ENCODE data around the gene RGS9BP.
"Not testable (repeated sequence)": the region's sequence is repeated elsewhere in the genome, so short reads cannot be mapped to it uniquely, and the experiment has no call there.

The RGS9BP gene

DNA sequence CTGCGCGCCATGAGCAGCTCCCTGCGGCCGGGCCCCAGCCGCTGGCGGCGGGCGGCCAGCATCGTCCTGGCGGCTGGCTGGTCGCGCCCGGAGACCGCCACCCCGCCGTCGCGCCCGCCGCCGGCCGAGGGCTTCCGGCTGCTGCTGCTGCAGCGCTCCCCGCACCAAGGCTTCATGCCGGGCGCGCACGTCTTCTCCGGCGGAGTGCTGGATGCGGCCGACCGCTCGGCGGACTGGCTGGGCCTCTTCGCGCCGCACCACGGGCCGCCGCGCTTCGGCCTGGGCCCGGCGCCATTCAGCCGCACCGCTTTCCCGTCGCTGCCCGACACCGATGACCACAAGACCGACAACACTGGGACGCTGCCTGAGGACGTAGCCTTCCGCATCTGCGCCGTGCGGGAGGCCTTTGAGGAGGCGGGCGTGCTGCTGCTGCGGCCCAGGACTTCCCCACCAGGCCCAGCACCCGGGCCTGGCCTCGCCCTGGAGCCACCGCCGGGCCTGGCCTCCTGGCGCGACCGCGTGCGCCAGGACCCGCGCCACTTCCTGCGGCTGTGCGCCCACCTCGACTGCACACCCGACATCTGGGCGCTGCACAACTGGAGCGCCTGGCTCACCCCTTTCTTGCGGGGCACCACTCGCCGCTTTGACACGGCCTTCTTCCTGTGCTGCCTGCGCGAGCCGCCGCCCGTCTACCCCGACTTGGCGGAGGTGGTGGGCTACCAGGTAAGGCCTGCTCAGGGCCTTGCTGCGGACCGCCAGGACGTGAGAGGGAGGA is 16.5 kb downstream of the RGS9BP start:
- Mint-ChIP-seq H3K4me3 (peak overlapping the region; percentile 93), H3K27ac (ENCODE audit: low read depth) (peak overlapping the region; percentile 95), H3K9me3 (no peaks in the 10 kb centered on the region), H3K36me3 (ENCODE audit: insufficient read depth) (peaks cover 20% of the 10 kb centered on the region), H3K4me1 (peaks cover 55% of the 10 kb centered on the region), H3K27me3 (no peaks in the 10 kb centered on the region)
- ATAC-seq (replicated peaks; ENCODE audit: extremely low read depth, poor library complexity, severe bottlenecking) (peak; percentile 66), DNase-seq (ENCODE audit: low spot score in 2 of 2) (peak; percentile 31 to 40)

DNA sequence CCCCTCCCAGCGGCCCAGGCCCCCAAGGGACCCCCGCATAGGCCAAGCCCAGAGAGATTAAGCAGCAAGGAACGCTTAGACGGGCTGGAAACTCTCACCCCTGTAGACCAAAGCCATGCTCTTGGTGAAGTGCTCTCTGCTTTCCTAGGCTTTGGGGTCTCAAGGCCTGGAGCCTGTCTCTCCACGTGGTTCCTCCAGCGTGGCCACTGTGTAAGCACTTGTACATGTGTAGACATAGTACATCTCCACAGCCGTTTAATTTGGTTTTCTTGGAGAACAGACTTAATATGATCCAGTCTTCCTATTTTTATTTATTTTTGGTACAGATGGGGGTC is 17.0 kb downstream of the RGS9BP start:
- DNase-seq (ENCODE audit: low spot score in 2 of 2) (no peak), ATAC-seq (replicated peaks; ENCODE audit: extremely low read depth, poor library complexity, severe bottlenecking) (peak; percentile 4)
- Mint-ChIP-seq H3K4me3 (peak overlapping the region; percentile 93), H3K27ac (ENCODE audit: low read depth) (peak overlapping the region; percentile 95), H3K4me1 (peaks cover 61% of the 10 kb centered on the region), H3K9me3 (no peaks in the 10 kb centered on the region), H3K36me3 (ENCODE audit: insufficient read depth) (peaks cover 23% of the 10 kb centered on the region), H3K27me3 (no peaks in the 10 kb centered on the region)

DNA sequence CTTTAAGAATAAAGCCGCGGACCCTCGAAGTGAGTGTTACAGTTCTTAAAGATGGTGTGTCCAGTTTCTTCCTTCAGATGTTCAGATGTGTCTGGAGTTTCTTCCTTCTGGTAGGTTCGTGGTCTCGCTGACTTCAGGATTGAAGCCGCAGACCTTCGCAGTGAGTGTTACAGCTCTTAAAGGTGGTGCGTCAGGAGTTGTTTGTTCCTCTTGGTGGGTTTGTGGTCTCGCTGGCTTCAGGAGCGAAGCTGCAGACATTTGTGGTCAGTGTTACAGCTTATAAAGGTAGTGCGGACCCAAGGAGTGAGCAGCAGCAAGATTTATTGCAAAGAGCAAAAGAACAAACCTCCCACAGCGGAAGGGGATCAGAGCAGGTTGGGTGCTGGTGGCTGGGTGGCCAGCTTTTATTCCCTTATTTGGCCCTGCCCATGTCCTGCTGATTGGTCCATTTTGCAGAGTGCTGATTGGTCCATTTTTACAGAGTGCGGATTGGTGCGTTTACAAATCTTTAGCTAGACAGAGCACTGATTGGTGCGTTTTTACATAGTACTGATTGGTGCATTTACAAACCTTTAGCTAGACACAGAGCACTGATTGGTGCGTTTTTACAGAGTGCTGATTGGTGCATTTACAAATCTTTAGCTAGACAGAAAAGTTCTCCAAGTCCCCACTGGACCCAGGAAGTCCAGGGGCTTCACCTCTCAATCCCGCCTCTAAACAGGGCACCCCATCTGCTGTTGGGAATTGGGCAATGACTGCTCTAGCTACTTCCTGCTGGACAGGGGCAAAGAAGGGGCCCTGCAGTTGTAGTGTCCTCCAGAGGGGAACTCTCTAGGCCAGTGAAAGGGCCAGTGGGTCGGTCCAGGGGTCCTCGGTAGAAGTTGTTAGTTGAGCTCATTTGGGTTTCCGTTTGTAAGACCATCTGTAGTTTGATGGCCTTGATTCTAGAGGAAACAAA is 17.8 kb downstream of the RGS9BP start:
- Mint-ChIP-seq H3K4me3 (peak overlapping the region; percentile 93), H3K27ac (ENCODE audit: low read depth) (peak overlapping the region; percentile 95), H3K36me3 (ENCODE audit: insufficient read depth) (peaks cover 26% of the 10 kb centered on the region), H3K4me1 (peaks cover 68% of the 10 kb centered on the region)
- ATAC-seq (replicated peaks; ENCODE audit: extremely low read depth, poor library complexity, severe bottlenecking) = peak; percentile 6
- peak in 1 of 2 donors; percentile 32 for DNase-seq (ENCODE audit: low spot score in 2 of 2)
- H3K27me3 Mint-ChIP-seq, H3K9me3 Mint-ChIP-seq: not testable (repeated sequence)

DNA sequence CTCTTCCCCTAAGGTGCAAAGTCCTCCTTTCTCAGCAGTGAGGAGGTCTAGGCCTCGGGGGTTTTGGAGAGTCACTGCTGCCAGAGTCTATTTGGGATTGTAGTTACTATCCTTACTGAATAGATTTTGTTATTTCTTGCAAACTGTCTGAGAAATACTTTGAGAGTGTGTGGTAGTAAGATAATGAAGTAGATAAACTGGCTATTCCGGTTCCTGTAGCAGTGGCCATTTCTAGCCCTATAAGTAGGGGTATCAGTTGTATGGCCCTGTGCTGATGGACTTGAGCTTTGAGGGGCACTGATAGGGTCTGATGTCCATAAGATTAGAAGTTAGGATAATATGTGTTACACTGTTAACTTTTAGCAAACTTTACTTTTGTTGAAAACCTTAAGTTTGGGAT is 18.7 kb downstream of the RGS9BP start:
- peak overlapping the region; percentile 93 for H3K4me3 Mint-ChIP-seq
- peaks cover 29% of the 10 kb centered on the region for H3K36me3 Mint-ChIP-seq (ENCODE audit: insufficient read depth)
- peak overlapping the region; percentile 95 for H3K27ac Mint-ChIP-seq (ENCODE audit: low read depth)

DNA sequence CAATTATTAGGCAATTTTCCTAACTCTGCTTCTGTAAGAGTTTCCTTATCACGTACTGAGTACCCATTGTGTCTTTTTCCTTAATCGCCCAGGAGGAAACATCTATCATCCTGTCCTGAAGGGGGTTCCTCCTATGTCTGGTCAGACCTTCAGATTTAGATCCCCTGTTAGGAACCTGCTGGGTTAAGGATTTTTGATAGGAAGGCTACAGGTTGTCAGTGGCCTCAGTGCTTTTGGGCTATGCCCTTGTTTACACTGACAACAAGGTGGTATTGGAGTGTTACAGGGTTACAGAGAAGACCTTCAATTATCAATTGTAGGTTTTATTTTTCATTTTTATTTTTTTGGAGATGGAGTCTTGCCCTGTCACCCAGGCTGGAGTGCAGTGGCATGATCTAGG is 19.2 kb downstream of the RGS9BP start:
- ATAC-seq (replicated peaks; ENCODE audit: extremely low read depth, poor library complexity, severe bottlenecking); DNase-seq (ENCODE audit: low spot score in 2 of 2); H3K9me3 Mint-ChIP-seq; H3K27me3 Mint-ChIP-seq; H3K27ac Mint-ChIP-seq (ENCODE audit: low read depth): not testable (repeated sequence)
- Mint-ChIP-seq H3K36me3 (ENCODE audit: insufficient read depth) (peaks cover 29% of the 10 kb centered on the region), H3K4me1 (peaks cover 78% of the 10 kb centered on the region), H3K4me3 (peak overlapping the region; percentile 93)

More for the DNA sequence above, 18.7 kb downstream of the RGS9BP start:
- not testable (repeated sequence) for ATAC-seq (replicated peaks; ENCODE audit: extremely low read depth, poor library complexity, severe bottlenecking); H3K9me3 Mint-ChIP-seq; DNase-seq (ENCODE audit: low spot score in 2 of 2); H3K27me3 Mint-ChIP-seq
- H3K4me1 Mint-ChIP-seq = peaks cover 77% of the 10 kb centered on the region

DNA sequence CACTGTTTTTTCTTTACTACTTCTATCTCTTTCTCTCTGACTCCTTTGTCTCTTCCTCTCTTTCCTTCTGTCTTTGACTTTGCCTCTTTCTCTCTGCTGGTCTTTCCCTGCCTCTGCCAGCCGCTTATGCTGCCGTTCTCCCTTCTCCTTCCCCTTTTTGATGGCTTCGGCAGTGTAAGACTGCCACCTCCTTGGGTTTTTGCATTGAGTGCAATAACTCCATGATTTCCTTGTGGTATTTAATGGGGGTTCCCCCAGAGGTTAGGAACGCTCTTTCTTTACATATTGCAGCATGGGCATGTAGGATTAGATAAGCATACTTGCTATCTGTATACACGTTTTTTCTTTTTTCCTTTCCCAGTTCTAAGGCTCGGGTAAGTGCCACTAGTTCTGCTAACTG is 19.9 kb downstream of the RGS9BP start:
- Mint-ChIP-seq H3K4me3 (peak overlapping the region; percentile 63), H3K36me3 (ENCODE audit: insufficient read depth) (peaks cover 31% of the 10 kb centered on the region), H3K4me1 (peaks cover 78% of the 10 kb centered on the region), H3K27ac (ENCODE audit: low read depth) (peak overlapping the region; percentile 0)
- not testable (repeated sequence) for H3K9me3 Mint-ChIP-seq; H3K27me3 Mint-ChIP-seq; DNase-seq (ENCODE audit: low spot score in 2 of 2); ATAC-seq (replicated peaks; ENCODE audit: extremely low read depth, poor library complexity, severe bottlenecking)

DNA sequence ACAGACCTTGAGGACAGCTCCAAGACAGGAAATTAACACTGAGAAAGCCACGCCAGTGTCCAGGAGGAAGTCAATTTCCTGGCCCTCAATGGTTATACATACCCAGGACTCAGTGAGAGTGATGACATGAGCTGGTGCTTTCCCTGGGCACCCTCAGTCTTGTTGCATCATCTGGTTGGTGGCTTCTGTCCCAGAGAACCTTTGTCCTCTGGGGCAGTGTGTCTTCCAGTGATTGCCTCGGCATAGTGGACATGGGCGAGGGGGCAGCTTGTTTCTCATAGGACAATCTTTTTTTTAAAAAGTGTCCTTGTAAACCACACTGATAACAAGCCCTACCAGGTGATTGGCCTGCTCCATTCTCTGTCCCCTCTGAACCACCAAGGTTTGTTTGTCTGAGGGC is 21.1 kb downstream of the RGS9BP start:
- H3K4me1 Mint-ChIP-seq = peaks cover 74% of the 10 kb centered on the region
- ATAC-seq (replicated peaks; ENCODE audit: extremely low read depth, poor library complexity, severe bottlenecking) = not testable (repeated sequence)

DNA sequence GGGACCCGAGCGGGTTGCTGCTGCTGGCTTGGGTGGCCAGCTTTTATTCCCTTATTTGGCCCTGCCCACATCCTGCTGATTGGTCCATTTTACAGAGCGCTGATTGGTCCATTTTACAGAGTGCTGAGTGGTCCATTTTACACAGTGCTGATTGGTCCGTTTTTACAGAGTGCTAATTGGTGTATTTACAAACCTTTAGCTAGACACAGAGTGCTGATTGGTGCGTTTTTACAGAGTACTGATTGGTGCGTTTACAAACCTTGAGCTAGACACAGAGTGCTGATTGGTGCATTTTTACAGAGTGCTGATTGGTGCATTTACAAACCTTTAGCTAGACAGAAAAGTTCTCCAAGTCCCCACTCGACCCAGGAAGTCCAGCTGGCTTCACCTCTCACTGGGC is 24.5 kb downstream of the RGS9BP start:
- not testable (repeated sequence) for H3K4me3 Mint-ChIP-seq; H3K27me3 Mint-ChIP-seq; ATAC-seq (replicated peaks; ENCODE audit: extremely low read depth, poor library complexity, severe bottlenecking); DNase-seq (ENCODE audit: low spot score in 2 of 2); H3K9me3 Mint-ChIP-seq; H3K27ac Mint-ChIP-seq (ENCODE audit: low read depth)
- Mint-ChIP-seq H3K4me1 (peaks cover 60% of the 10 kb centered on the region), H3K36me3 (ENCODE audit: insufficient read depth) (peaks cover 28% of the 10 kb centered on the region)

More for the DNA sequence above, 21.1 kb downstream of the RGS9BP start:
- not testable (repeated sequence) for DNase-seq (ENCODE audit: low spot score in 2 of 2); H3K27ac Mint-ChIP-seq (ENCODE audit: low read depth); H3K9me3 Mint-ChIP-seq; H3K27me3 Mint-ChIP-seq; H3K4me3 Mint-ChIP-seq
- peaks cover 35% of the 10 kb centered on the region for H3K36me3 Mint-ChIP-seq (ENCODE audit: insufficient read depth)

DNA sequence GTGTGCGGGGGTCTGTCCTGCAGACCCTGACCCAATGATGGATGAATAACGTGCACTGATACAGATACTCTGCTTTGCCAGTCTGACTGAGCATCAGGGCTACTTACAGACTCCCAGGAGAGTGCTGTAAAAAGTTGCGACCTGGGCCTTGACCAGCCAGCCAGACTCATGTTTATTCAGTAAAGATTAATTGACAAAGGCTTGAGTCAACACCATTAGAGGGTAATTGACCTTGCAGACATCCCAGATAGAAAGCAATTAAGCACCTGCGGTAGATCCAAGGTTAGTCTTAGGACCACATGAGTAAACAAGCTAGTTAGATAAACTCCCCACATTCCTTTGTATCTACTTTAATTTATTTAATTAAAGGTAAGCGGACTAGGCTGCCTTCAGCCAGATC is 26.4 kb downstream of the RGS9BP start:
- H3K9me3 Mint-ChIP-seq = no peaks in the 10 kb centered on the region
- H3K4me3 Mint-ChIP-seq = no peak overlapping the region
- ATAC-seq (replicated peaks; ENCODE audit: extremely low read depth, poor library complexity, severe bottlenecking) (no peak), DNase-seq (ENCODE audit: low spot score in 2 of 2) (no peak)
- H3K27me3 Mint-ChIP-seq = no peaks in the 10 kb centered on the region
- no peak overlapping the region for H3K27ac Mint-ChIP-seq (ENCODE audit: low read depth)
- H3K4me1 Mint-ChIP-seq = peaks cover 46% of the 10 kb centered on the region
- peaks cover 25% of the 10 kb centered on the region for H3K36me3 Mint-ChIP-seq (ENCODE audit: insufficient read depth)

DNA sequence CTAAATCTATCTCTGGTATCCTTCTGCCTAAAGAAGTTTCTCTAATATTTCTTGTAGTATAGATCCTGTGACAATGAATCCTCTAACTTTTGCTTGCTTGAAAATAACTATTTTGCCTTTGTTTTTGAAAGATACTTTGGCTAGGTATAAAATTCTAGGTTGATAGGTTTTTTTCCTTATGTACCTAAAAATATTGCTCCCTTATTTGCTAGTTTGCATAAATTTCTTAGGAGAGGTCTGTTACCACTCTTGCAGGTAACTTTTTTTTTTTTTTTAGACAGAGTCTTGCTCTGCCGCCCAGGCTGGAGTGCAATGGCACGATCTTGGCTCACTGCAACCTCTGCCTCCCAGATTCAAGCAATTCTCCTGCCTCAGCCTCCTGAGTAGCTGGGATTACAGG is 28.4 kb downstream of the RGS9BP start:
- not testable (repeated sequence) for H3K27me3 Mint-ChIP-seq; DNase-seq (ENCODE audit: low spot score in 2 of 2); H3K27ac Mint-ChIP-seq (ENCODE audit: low read depth); H3K4me3 Mint-ChIP-seq; ATAC-seq (replicated peaks; ENCODE audit: extremely low read depth, poor library complexity, severe bottlenecking); H3K9me3 Mint-ChIP-seq
- H3K4me1 Mint-ChIP-seq = peaks cover 35% of the 10 kb centered on the region
- H3K36me3 Mint-ChIP-seq (ENCODE audit: insufficient read depth) = peaks cover 17% of the 10 kb centered on the region

DNA sequence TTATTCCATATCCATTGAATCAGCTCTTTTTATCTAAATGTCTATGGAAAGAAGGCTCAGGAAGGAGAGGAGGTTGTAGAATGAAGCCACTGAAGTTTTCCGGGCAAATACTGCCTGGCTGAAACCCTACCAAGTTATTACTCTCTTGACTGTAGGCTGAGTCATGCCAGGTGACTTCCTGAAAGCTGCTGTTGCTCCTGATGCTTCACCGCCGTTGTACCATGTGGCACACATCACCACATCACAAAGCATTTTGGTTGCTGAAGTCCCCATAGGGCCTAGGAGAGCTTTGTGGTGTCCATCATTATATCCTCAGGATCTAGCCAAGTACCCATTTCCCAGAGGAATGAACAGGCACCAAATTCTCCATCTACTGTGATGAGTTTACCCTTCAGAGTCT is 32.8 kb downstream of the RGS9BP start:
- H3K36me3 Mint-ChIP-seq (ENCODE audit: insufficient read depth) = peaks cover 34% of the 10 kb centered on the region

DNA sequence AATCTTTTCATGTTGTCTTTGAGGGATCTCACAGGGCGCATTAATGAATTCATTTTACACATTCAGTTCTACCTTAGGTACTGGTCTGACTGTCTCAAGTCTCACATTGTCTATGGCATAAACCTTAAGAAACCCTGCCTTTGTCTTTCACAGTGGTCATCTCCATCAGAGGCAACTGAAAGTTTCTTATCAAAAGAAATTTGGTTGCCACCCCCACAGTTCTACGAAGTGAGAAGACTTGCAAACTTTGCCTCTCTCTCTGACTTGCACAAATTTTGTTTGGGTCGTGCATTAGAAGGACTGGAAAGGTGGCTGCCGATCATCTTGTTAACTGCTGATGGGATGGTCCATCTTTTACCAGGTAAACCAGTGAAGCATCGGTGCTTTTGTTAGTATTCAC is 33.4 kb downstream of the RGS9BP start:
- H3K27ac Mint-ChIP-seq (ENCODE audit: low read depth) = peak overlapping the region; percentile 80
- peaks cover 34% of the 10 kb centered on the region for H3K36me3 Mint-ChIP-seq (ENCODE audit: insufficient read depth)
- ATAC-seq (replicated peaks; ENCODE audit: extremely low read depth, poor library complexity, severe bottlenecking) = no peak

More for the DNA sequence above, 32.8 kb downstream of the RGS9BP start:
- Mint-ChIP-seq H3K9me3 (no peaks in the 10 kb centered on the region), H3K4me1 (peaks cover 16% of the 10 kb centered on the region), H3K27ac (ENCODE audit: low read depth) (peak overlapping the region; percentile 80), H3K4me3 (no peak overlapping the region), H3K27me3 (no peaks in the 10 kb centered on the region)
- ATAC-seq (replicated peaks; ENCODE audit: extremely low read depth, poor library complexity, severe bottlenecking) (peak; percentile 56), DNase-seq (ENCODE audit: low spot score in 2 of 2) (no peak)

More for the DNA sequence above, 33.4 kb downstream of the RGS9BP start:
- Mint-ChIP-seq H3K4me1 (peaks cover 16% of the 10 kb centered on the region), H3K27me3 (no peaks in the 10 kb centered on the region), H3K9me3 (no peaks in the 10 kb centered on the region), H3K4me3 (no peak overlapping the region)
- no peak for DNase-seq (ENCODE audit: low spot score in 2 of 2)

Data from central memory CD8-positive, alpha-beta T cell (primary cell).